ENCODE data around the gene SLC35B2.
A peak's percentile ranks its signal among the peaks of the same experiment; 100 is the strongest.

SLC35B2 gene

GRCh38 chr6:44257025-44257752, at the start of gene SLC35B2:
SLC35B2 (minus strand) TSS chr6:44257528; CDS start chr6:44257410, 118 bp downstream.
- Histone ChIP-seq H3K4me1 (ENCODE audit: control insufficient read depth, low read depth, low read length) (peaks cover 10% of the 10 kb centered on the region), H3K9me3 (ENCODE audit: control insufficient read depth, low read depth, low read length) (no peaks in the 10 kb centered on the region), H3K27ac (ENCODE audit: low read length) (peak within 1 kb of the TSS; percentile 61), H3K4me3 (ENCODE audit: low read length) (peak within 1 kb of the TSS; percentile 93), H3K27me3 (ENCODE audit: control insufficient read depth, insufficient read depth, low read length) (no peaks in the 10 kb centered on the region), H3K9ac (ENCODE audit: low read length) (peak within 1 kb of the TSS; percentile 89), H3K36me3 (ENCODE audit: control insufficient read depth, low read depth, low read length) (peaks cover 62% of the 10 kb centered on the region)

GRCh38 chr6:44306710-44307109, 49.4 kb upstream of the SLC35B2 start:
- Histone ChIP-seq H3K27ac (ENCODE audit: low read length) (no peak overlapping the region), H3K4me1 (ENCODE audit: control insufficient read depth, low read depth, low read length) (no peaks in the 10 kb centered on the region), H3K9me3 (ENCODE audit: control insufficient read depth, low read depth, low read length) (no peaks in the 10 kb centered on the region), H3K9ac (ENCODE audit: low read length) (no peak overlapping the region), H3K4me3 (ENCODE audit: low read length) (no peak overlapping the region), H3K36me3 (ENCODE audit: control insufficient read depth, low read depth, low read length) (peaks cover 85% of the 10 kb centered on the region), H3K27me3 (ENCODE audit: control insufficient read depth, insufficient read depth, low read length) (no peaks in the 10 kb centered on the region)

GRCh38 chr6:44305200-44305725, 47.9 kb upstream of the SLC35B2 start:
- no peaks in the 10 kb centered on the region for H3K27me3 ChIP-seq (ENCODE audit: control insufficient read depth, insufficient read depth, low read length)
- H3K27ac ChIP-seq (ENCODE audit: low read length) = no peak overlapping the region
- H3K4me3 ChIP-seq (ENCODE audit: low read length) = no peak overlapping the region
- H3K4me1 ChIP-seq (ENCODE audit: control insufficient read depth, low read depth, low read length) = no peaks in the 10 kb centered on the region
- peaks cover 84% of the 10 kb centered on the region for H3K36me3 ChIP-seq (ENCODE audit: control insufficient read depth, low read depth, low read length)
- H3K9me3 ChIP-seq (ENCODE audit: control insufficient read depth, low read depth, low read length) = no peaks in the 10 kb centered on the region
- no peak overlapping the region for H3K9ac ChIP-seq (ENCODE audit: low read length)

- H3K27me3 ChIP-seq (ENCODE audit: control insufficient read depth, insufficient read depth, low read length) = no peaks in the 10 kb centered on the region
- peaks cover 79% of the 10 kb centered on the region for H3K36me3 ChIP-seq (ENCODE audit: control insufficient read depth, low read depth, low read length)
Observed at GRCh38 chr6:44304282-44305199, 47.2 kb upstream of the SLC35B2 start.

GRCh38 chr6:44303842-44304241, 46.5 kb upstream of the SLC35B2 start:
- no peak overlapping the region for H3K27ac ChIP-seq (ENCODE audit: low read length)
- H3K27me3 ChIP-seq (ENCODE audit: control insufficient read depth, insufficient read depth, low read length) = peaks cover under 1% of the 10 kb centered on the region
- no peaks in the 10 kb centered on the region for H3K4me1 ChIP-seq (ENCODE audit: control insufficient read depth, low read depth, low read length)
- no peak overlapping the region for H3K4me3 ChIP-seq (ENCODE audit: low read length)
- no peaks in the 10 kb centered on the region for H3K9me3 ChIP-seq (ENCODE audit: control insufficient read depth, low read depth, low read length)
- H3K9ac ChIP-seq (ENCODE audit: low read length) = no peak overlapping the region
- peaks cover 72% of the 10 kb centered on the region for H3K36me3 ChIP-seq (ENCODE audit: control insufficient read depth, low read depth, low read length)

More at GRCh38 chr6:44304282-44305199, 47.2 kb upstream of the SLC35B2 start:
- no peak overlapping the region for H3K4me3 ChIP-seq (ENCODE audit: low read length)
- H3K27ac ChIP-seq (ENCODE audit: low read length) = no peak overlapping the region
- no peak overlapping the region for H3K9ac ChIP-seq (ENCODE audit: low read length)
- H3K9me3 ChIP-seq (ENCODE audit: control insufficient read depth, low read depth, low read length) = no peaks in the 10 kb centered on the region
- H3K4me1 ChIP-seq (ENCODE audit: control insufficient read depth, low read depth, low read length) = no peaks in the 10 kb centered on the region

- no peak overlapping the region for H3K4me3 ChIP-seq (ENCODE audit: low read length)
- H3K4me1 ChIP-seq (ENCODE audit: control insufficient read depth, low read depth, low read length) = peaks cover 5% of the 10 kb centered on the region
- H3K27ac ChIP-seq (ENCODE audit: low read length) = no peak overlapping the region
- no peak overlapping the region for H3K9ac ChIP-seq (ENCODE audit: low read length)
- H3K27me3 ChIP-seq (ENCODE audit: control insufficient read depth, insufficient read depth, low read length) = peaks cover 10% of the 10 kb centered on the region
- H3K36me3 ChIP-seq (ENCODE audit: control insufficient read depth, low read depth, low read length) = peaks cover 67% of the 10 kb centered on the region
- H3K9me3 ChIP-seq (ENCODE audit: control insufficient read depth, low read depth, low read length) = no peaks in the 10 kb centered on the region
Observed at GRCh38 chr6:44302856-44303255, 45.5 kb upstream of the SLC35B2 start.

GRCh38 chr6:44301782-44302564, 44.6 kb upstream of the SLC35B2 start:
- Histone ChIP-seq H3K36me3 (ENCODE audit: control insufficient read depth, low read depth, low read length) (peaks cover 61% of the 10 kb centered on the region), H3K4me3 (ENCODE audit: low read length) (no peak overlapping the region), H3K9me3 (ENCODE audit: control insufficient read depth, low read depth, low read length) (no peaks in the 10 kb centered on the region), H3K27ac (ENCODE audit: low read length) (no peak overlapping the region), H3K4me1 (ENCODE audit: control insufficient read depth, low read depth, low read length) (peaks cover 6% of the 10 kb centered on the region), H3K9ac (ENCODE audit: low read length) (no peak overlapping the region), H3K27me3 (ENCODE audit: control insufficient read depth, insufficient read depth, low read length) (peaks cover 16% of the 10 kb centered on the region)

GRCh38 chr6:44301106-44301505, 43.8 kb upstream of the SLC35B2 start:
- no peaks in the 10 kb centered on the region for H3K9me3 ChIP-seq (ENCODE audit: control insufficient read depth, low read depth, low read length)

GRCh38 chr6:44300292-44300823, 43.0 kb upstream of the SLC35B2 start:
- peaks cover 45% of the 10 kb centered on the region for H3K36me3 ChIP-seq (ENCODE audit: control insufficient read depth, low read depth, low read length)
- H3K27me3 ChIP-seq (ENCODE audit: control insufficient read depth, insufficient read depth, low read length) = peaks cover 32% of the 10 kb centered on the region
- H3K9me3 ChIP-seq (ENCODE audit: control insufficient read depth, low read depth, low read length) = no peaks in the 10 kb centered on the region
- no peak overlapping the region for H3K27ac ChIP-seq (ENCODE audit: low read length)
- no peak overlapping the region for H3K9ac ChIP-seq (ENCODE audit: low read length)
- H3K4me1 ChIP-seq (ENCODE audit: control insufficient read depth, low read depth, low read length) = peaks cover 6% of the 10 kb centered on the region
- H3K4me3 ChIP-seq (ENCODE audit: low read length) = no peak overlapping the region

More at GRCh38 chr6:44301106-44301505, 43.8 kb upstream of the SLC35B2 start:
- peaks cover 24% of the 10 kb centered on the region for H3K27me3 ChIP-seq (ENCODE audit: control insufficient read depth, insufficient read depth, low read length)
- no peak overlapping the region for H3K27ac ChIP-seq (ENCODE audit: low read length)
- H3K36me3 ChIP-seq (ENCODE audit: control insufficient read depth, low read depth, low read length) = peaks cover 53% of the 10 kb centered on the region
- H3K9ac ChIP-seq (ENCODE audit: low read length) = no peak overlapping the region
- H3K4me1 ChIP-seq (ENCODE audit: control insufficient read depth, low read depth, low read length) = peaks cover 6% of the 10 kb centered on the region
- no peak overlapping the region for H3K4me3 ChIP-seq (ENCODE audit: low read length)

- Histone ChIP-seq H3K27ac (ENCODE audit: low read length) (no peak overlapping the region), H3K4me1 (ENCODE audit: control insufficient read depth, low read depth, low read length) (peaks cover 6% of the 10 kb centered on the region), H3K9ac (ENCODE audit: low read length) (no peak overlapping the region), H3K36me3 (ENCODE audit: control insufficient read depth, low read depth, low read length) (peaks cover 38% of the 10 kb centered on the region), H3K9me3 (ENCODE audit: control insufficient read depth, low read depth, low read length) (no peaks in the 10 kb centered on the region), H3K27me3 (ENCODE audit: control insufficient read depth, insufficient read depth, low read length) (peaks cover 38% of the 10 kb centered on the region), H3K4me3 (ENCODE audit: low read length) (no peak overlapping the region)
Observed at GRCh38 chr6:44298864-44299263, 41.5 kb upstream of the SLC35B2 start.

Measured in iPS-18a (cell line).